ENCODE measurements around the gene TAF1B. TPM values are rescaled to one million over a fixed set of nuclear protein-coding genes. Genes with fewer than 3 reads are reported as not detected.
"Not testable (repeated sequence)": the region's sequence is repeated elsewhere in the genome, so short reads cannot be mapped to it uniquely, and the experiment has no call there.

The TAF1B gene
- total RNA-seq, 3 donors from 2014 or later, result 17.0 to 21.6 (median 20.3) TPM

GRCh38 chr2:9846554-9846953 is 3.3 kb downstream of the TAF1B start:
- TF ChIP-seq POLR2AphosphoS5 (IDR thresholded peaks at IDR 0.05) (no peak), POLR2A (IDR thresholded peaks at IDR 0.05) (no peak), CTCF (IDR thresholded peaks at IDR 0.05) (no peak)
- no peaks in the 10 kb centered on the region for H3K9me3 ChIP-seq
- no peaks in the 10 kb centered on the region for H3K36me3 ChIP-seq
- intact Hi-C loops (cut with DNase I; ENCODE audit: low total_unique reads), result no loop called here
- H3K4me3 ChIP-seq, result no peak overlapping the region
- no peaks in the 10 kb centered on the region for H3K27me3 ChIP-seq
- no peak for DNase-seq (ENCODE audit: low spot score in 2 of 2)
- no peak overlapping the region for H3K27ac ChIP-seq
- H3K4me1 ChIP-seq, result no peaks in the 10 kb centered on the region

GRCh38 chr2:9847140-9847539 is 3.9 kb downstream of the TAF1B start:
- DNase-seq (ENCODE audit: low spot score in 2 of 2), result no peak
- H3K4me3 ChIP-seq, result no peak overlapping the region
- H3K9me3 ChIP-seq, result no peaks in the 10 kb centered on the region
- H3K27me3 ChIP-seq, result no peaks in the 10 kb centered on the region
- intact Hi-C loops (cut with DNase I; ENCODE audit: low total_unique reads), result no loop called here
- H3K36me3 ChIP-seq, result no peaks in the 10 kb centered on the region
- H3K4me1 ChIP-seq, result no peaks in the 10 kb centered on the region
- TF ChIP-seq POLR2AphosphoS5 (IDR thresholded peaks at IDR 0.05) (no peak), CTCF (IDR thresholded peaks at IDR 0.05) (no peak), POLR2A (IDR thresholded peaks at IDR 0.05) (no peak)
- H3K27ac ChIP-seq, result no peak overlapping the region

- Histone ChIP-seq H3K27me3 (no peaks in the 10 kb centered on the region), H3K36me3 (no peaks in the 10 kb centered on the region), H3K9me3 (no peaks in the 10 kb centered on the region), H3K4me1 (no peaks in the 10 kb centered on the region), H3K4me3 (no peak overlapping the region), H3K27ac (no peak overlapping the region)
- no peak for DNase-seq (ENCODE audit: low spot score in 2 of 2)
- intact Hi-C loops (cut with DNase I; ENCODE audit: low total_unique reads), result no loop called here
- TF ChIP-seq POLR2AphosphoS5 (IDR thresholded peaks at IDR 0.05), result no peak
- TF ChIP-seq CTCF (IDR thresholded peaks at IDR 0.05), result no peak
- no peak for TF ChIP-seq POLR2A (IDR thresholded peaks at IDR 0.05)
These were observed 9.6 kb downstream of the TAF1B start for GRCh38 chr2:9852881-9853280.

- H3K36me3 ChIP-seq, result no peaks in the 10 kb centered on the region
- H3K27me3 ChIP-seq, result no peaks in the 10 kb centered on the region
- H3K27ac ChIP-seq, result no peak overlapping the region
- no peaks in the 10 kb centered on the region for H3K4me1 ChIP-seq
- TF ChIP-seq POLR2A (IDR thresholded peaks at IDR 0.05), result no peak
- no peak for TF ChIP-seq CTCF (IDR thresholded peaks at IDR 0.05)
- TF ChIP-seq POLR2AphosphoS5 (IDR thresholded peaks at IDR 0.05), result no peak
- peaks cover 0 to 7% of the 10 kb centered on the region in 2 donors for H3K9me3 ChIP-seq
- no peak for DNase-seq (ENCODE audit: low spot score in 2 of 2)
- intact Hi-C loops (cut with DNase I; ENCODE audit: low total_unique reads), result no loop called here
- no peak overlapping the region for H3K4me3 ChIP-seq
These were observed 14.8 kb downstream of the TAF1B start for GRCh38 chr2:9857814-9858729.

GRCh38 chr2:9858730-9859068 is 15.4 kb downstream of the TAF1B start:
- no peak for DNase-seq (ENCODE audit: low spot score in 2 of 2)
- TF ChIP-seq CTCF (IDR thresholded peaks at IDR 0.05) (no peak), POLR2A (IDR thresholded peaks at IDR 0.05) (no peak), POLR2AphosphoS5 (IDR thresholded peaks at IDR 0.05) (no peak)
- Histone ChIP-seq H3K27me3 (no peaks in the 10 kb centered on the region), H3K4me1 (no peaks in the 10 kb centered on the region), H3K36me3 (no peaks in the 10 kb centered on the region), H3K9me3 (peaks cover 0 to 7% of the 10 kb centered on the region in 2 donors), H3K4me3 (no peak overlapping the region), H3K27ac (no peak overlapping the region)
- intact Hi-C loops (cut with DNase I; ENCODE audit: low total_unique reads), result no loop called here

- H3K9me3 ChIP-seq; H3K4me3 ChIP-seq; H3K36me3 ChIP-seq; H3K27ac ChIP-seq; DNase-seq (ENCODE audit: low spot score in 2 of 2); H3K4me1 ChIP-seq; H3K27me3 ChIP-seq; intact Hi-C loops (cut with DNase I; ENCODE audit: low total_unique reads): not testable (repeated sequence)
These were observed 17.8 kb downstream of the TAF1B start for GRCh38 chr2:9860922-9861580.

Measured in breast epithelium (tissue), 4 donors.